T-helper 1 cell treated with Interleukin-12 subunit alpha and Interleukin-12 subunit beta and Interleukin-4 antibody, amounts not matched to agents 30 μg/mL and 1 μg/mL, for 36 hours (primary cell): ENCODE measurements around the gene NTRK2.

Experiments used
- H3K27ac Mint-ChIP-seq: one replicate; pipeline ENCODE4 v1.8.0; 2021; ENCODE audit warnings: mild to moderate bottlenecking, mixed read lengths
- H3K27me3 Mint-ChIP-seq: one replicate; pipeline ENCODE4 v1.8.0; 2021; ENCODE audit warnings: low read depth, mixed read lengths
- H3K36me3 Mint-ChIP-seq: one replicate; pipeline ENCODE4 v1.8.0; 2021; ENCODE audit warnings: low read depth, mixed read lengths
- H3K4me1 Mint-ChIP-seq: one replicate; pipeline ENCODE4 v1.8.0; 2021; ENCODE audit warnings: low read depth, mixed read lengths
- H3K4me3 Mint-ChIP-seq: one replicate; pipeline ENCODE4 v1.8.0; 2021; ENCODE audit warnings: mild to moderate bottlenecking, moderate library complexity, mixed read lengths
- H3K9me3 Mint-ChIP-seq: one replicate; pipeline ENCODE4 v1.8.0; 2021; ENCODE audit warnings: mixed read lengths

Gene NTRK2

GRCh38 chr9:84843175-84843824 is 173.8 kb downstream of the NTRK2 start:
- H3K36me3 Mint-ChIP-seq, result peaks cover 2% of the 10 kb centered on the region
- no peaks in the 10 kb centered on the region for H3K9me3 Mint-ChIP-seq
- no peak overlapping the region for H3K27ac Mint-ChIP-seq
- no peak overlapping the region for H3K4me3 Mint-ChIP-seq
- H3K4me1 Mint-ChIP-seq, result no peaks in the 10 kb centered on the region
- H3K27me3 Mint-ChIP-seq, result peaks cover 3% of the 10 kb centered on the region

GRCh38 chr9:84845956-84846900 is 176.7 kb downstream of the NTRK2 start:
- no peaks in the 10 kb centered on the region for H3K9me3 Mint-ChIP-seq

GRCh38 chr9:84846906-84847305 is 177.4 kb downstream of the NTRK2 start:
- Mint-ChIP-seq H3K4me3 (no peak overlapping the region), H3K27ac (no peak overlapping the region), H3K9me3 (no peaks in the 10 kb centered on the region), H3K36me3 (peaks cover 2% of the 10 kb centered on the region), H3K4me1 (no peaks in the 10 kb centered on the region), H3K27me3 (peaks cover 3% of the 10 kb centered on the region)

More at GRCh38 chr9:84845956-84846900, 176.7 kb downstream of the NTRK2 start:
- Mint-ChIP-seq H3K27me3 (peaks cover 3% of the 10 kb centered on the region), H3K4me3 (no peak overlapping the region), H3K36me3 (peaks cover 2% of the 10 kb centered on the region), H3K27ac (no peak overlapping the region), H3K4me1 (no peaks in the 10 kb centered on the region)

GRCh38 chr9:84849049-84849448 is 179.5 kb downstream of the NTRK2 start:
- Mint-ChIP-seq H3K4me1 (no peaks in the 10 kb centered on the region), H3K27me3 (peaks cover 3% of the 10 kb centered on the region), H3K36me3 (peaks cover 2% of the 10 kb centered on the region), H3K27ac (no peak overlapping the region), H3K9me3 (no peaks in the 10 kb centered on the region), H3K4me3 (no peak overlapping the region)

GRCh38 chr9:84850830-84851392 is 181.4 kb downstream of the NTRK2 start:
- Mint-ChIP-seq H3K27me3 (peaks cover 3% of the 10 kb centered on the region), H3K9me3 (no peaks in the 10 kb centered on the region), H3K4me3 (no peak overlapping the region), H3K27ac (no peak overlapping the region), H3K36me3 (peaks cover 2% of the 10 kb centered on the region), H3K4me1 (no peaks in the 10 kb centered on the region)

- Mint-ChIP-seq H3K36me3 (no peaks in the 10 kb centered on the region), H3K4me1 (no peaks in the 10 kb centered on the region)
These were observed 182.5 kb downstream of the NTRK2 start for GRCh38 chr9:84851935-84852585.

GRCh38 chr9:84852617-84853301 is 183.2 kb downstream of the NTRK2 start:
- no peaks in the 10 kb centered on the region for H3K9me3 Mint-ChIP-seq
- H3K27ac Mint-ChIP-seq, result no peak overlapping the region
- no peak overlapping the region for H3K4me3 Mint-ChIP-seq
- H3K27me3 Mint-ChIP-seq, result no peaks in the 10 kb centered on the region
- H3K4me1 Mint-ChIP-seq, result no peaks in the 10 kb centered on the region
- H3K36me3 Mint-ChIP-seq, result no peaks in the 10 kb centered on the region

More at GRCh38 chr9:84851935-84852585, 182.5 kb downstream of the NTRK2 start:
- Mint-ChIP-seq H3K9me3 (no peaks in the 10 kb centered on the region), H3K4me3 (no peak overlapping the region), H3K27me3 (no peaks in the 10 kb centered on the region), H3K27ac (no peak overlapping the region)

- H3K4me3 Mint-ChIP-seq, result no peak overlapping the region
- H3K27me3 Mint-ChIP-seq, result no peaks in the 10 kb centered on the region
- no peaks in the 10 kb centered on the region for H3K36me3 Mint-ChIP-seq
- no peaks in the 10 kb centered on the region for H3K4me1 Mint-ChIP-seq
- no peak overlapping the region for H3K27ac Mint-ChIP-seq
- H3K9me3 Mint-ChIP-seq, result no peaks in the 10 kb centered on the region
These were observed 186.7 kb downstream of the NTRK2 start for GRCh38 chr9:84856181-84856632.

- H3K4me1 Mint-ChIP-seq, result no peaks in the 10 kb centered on the region
- no peaks in the 10 kb centered on the region for H3K27me3 Mint-ChIP-seq
- no peaks in the 10 kb centered on the region for H3K36me3 Mint-ChIP-seq
- H3K27ac Mint-ChIP-seq, result no peak overlapping the region
- H3K4me3 Mint-ChIP-seq, result no peak overlapping the region
- no peaks in the 10 kb centered on the region for H3K9me3 Mint-ChIP-seq
These were observed 187.7 kb downstream of the NTRK2 start for GRCh38 chr9:84857211-84857610.

GRCh38 chr9:84858364-84858763 is 188.8 kb downstream of the NTRK2 start:
- Mint-ChIP-seq H3K27me3 (no peaks in the 10 kb centered on the region), H3K4me3 (no peak overlapping the region), H3K27ac (no peak overlapping the region)

GRCh38 chr9:84860249-84861115 is 191.0 kb downstream of the NTRK2 start:
- H3K9me3 Mint-ChIP-seq, result no peaks in the 10 kb centered on the region
- no peaks in the 10 kb centered on the region for H3K36me3 Mint-ChIP-seq
- no peaks in the 10 kb centered on the region for H3K4me1 Mint-ChIP-seq
- H3K27me3 Mint-ChIP-seq, result no peaks in the 10 kb centered on the region
- no peak overlapping the region for H3K27ac Mint-ChIP-seq
- no peak overlapping the region for H3K4me3 Mint-ChIP-seq

More at GRCh38 chr9:84858364-84858763, 188.8 kb downstream of the NTRK2 start:
- no peaks in the 10 kb centered on the region for H3K4me1 Mint-ChIP-seq
- H3K9me3 Mint-ChIP-seq, result no peaks in the 10 kb centered on the region
- no peaks in the 10 kb centered on the region for H3K36me3 Mint-ChIP-seq

GRCh38 chr9:84861455-84861854 is 191.9 kb downstream of the NTRK2 start:
- no peaks in the 10 kb centered on the region for H3K9me3 Mint-ChIP-seq
- H3K4me3 Mint-ChIP-seq, result no peak overlapping the region
- H3K4me1 Mint-ChIP-seq, result no peaks in the 10 kb centered on the region
- H3K36me3 Mint-ChIP-seq, result no peaks in the 10 kb centered on the region
- no peaks in the 10 kb centered on the region for H3K27me3 Mint-ChIP-seq
- H3K27ac Mint-ChIP-seq, result no peak overlapping the region

GRCh38 chr9:84862308-84862707 is 192.8 kb downstream of the NTRK2 start:
- H3K4me3 Mint-ChIP-seq, result no peak overlapping the region
- no peaks in the 10 kb centered on the region for H3K27me3 Mint-ChIP-seq
- no peaks in the 10 kb centered on the region for H3K36me3 Mint-ChIP-seq
- no peaks in the 10 kb centered on the region for H3K4me1 Mint-ChIP-seq
- H3K9me3 Mint-ChIP-seq, result no peaks in the 10 kb centered on the region
- no peak overlapping the region for H3K27ac Mint-ChIP-seq
